GM19438 (cell line): ENCODE results near the gene KHSRP.
A peak's percentile ranks its signal among the peaks of the same experiment; 100 is the strongest.
"Not testable (repeated sequence)": the region's sequence is repeated elsewhere in the genome, so short reads cannot be mapped to it uniquely, and the experiment has no call there.

Source experiments
- ATAC-seq: cut with Tn5 transposase; IDR thresholded peaks from one replicate; pipeline ENCODE4 v1.9.1; 2021; ENCODE audit warnings: low read depth; ENCODE audit not compliant: unreplicated experiment

The KHSRP gene

GRCh38 chr19:6418562-6418932 is 6.1 kb downstream of the KHSRP start:
- ATAC-seq = no peak

- ATAC-seq = no peak
Measured at GRCh38 chr19:6417713-6418561, 6.7 kb downstream of the KHSRP start.

- no peak for ATAC-seq
Measured at GRCh38 chr19:6416658-6417405, 7.8 kb downstream of the KHSRP start.

- no peak for ATAC-seq
Measured at GRCh38 chr19:6415591-6416190, 8.9 kb downstream of the KHSRP start.

GRCh38 chr19:6414793-6415590 is 9.6 kb downstream of the KHSRP start:
- ATAC-seq = no peak

GRCh38 chr19:6413721-6414643 is 10.6 kb downstream of the KHSRP start:
- ATAC-seq = no peak

GRCh38 chr19:6413291-6413690 is 11.3 kb downstream of the KHSRP start:
- no peak for ATAC-seq

GRCh38 chr19:6412447-6413091 is 12.0 kb downstream of the KHSRP start:
- no peak for ATAC-seq

- no peak for ATAC-seq
Measured at GRCh38 chr19:6412061-6412446, 12.6 kb downstream of the KHSRP start.

- no peak for ATAC-seq
Measured at GRCh38 chr19:6409346-6409745, 15.3 kb downstream of the KHSRP start.

GRCh38 chr19:6406401-6406800 is 18.2 kb downstream of the KHSRP start:
- no peak for ATAC-seq

- no peak for ATAC-seq
Measured at GRCh38 chr19:6402837-6403608, 21.6 kb downstream of the KHSRP start.

- no peak for ATAC-seq
Measured at GRCh38 chr19:6402058-6402457, 22.6 kb downstream of the KHSRP start.

GRCh38 chr19:6400062-6400944 is 24.3 kb downstream of the KHSRP start:
- not testable (repeated sequence) for ATAC-seq

GRCh38 chr19:6396305-6396704 is 28.3 kb downstream of the KHSRP start:
- no peak for ATAC-seq

- no peak for ATAC-seq
Measured at GRCh38 chr19:6394831-6395230, 29.8 kb downstream of the KHSRP start.

GRCh38 chr19:6393983-6394412 is 30.6 kb downstream of the KHSRP start:
- ATAC-seq = peak; percentile 8
